Mucosa of stomach (tissue), 1 donor: Measurements from ENCODE around the gene RNF149.
"Not testable (repeated sequence)": the region's sequence is repeated elsewhere in the genome, so short reads cannot be mapped to it uniquely, and the experiment has no call there.

Source experiments
- H3K27me3 ChIP-seq: one replicate; pipeline ENCODE4 v1.7.0; 2013; ENCODE audit warnings: mild to moderate bottlenecking, low read length; ENCODE audit not compliant: control insufficient read depth, insufficient read depth
- H3K36me3 ChIP-seq: one replicate; pipeline ENCODE4 v1.7.0; 2013; ENCODE audit warnings: low read length; ENCODE audit not compliant: control insufficient read depth, insufficient read depth
- H3K4me1 ChIP-seq: one replicate; pipeline ENCODE4 v1.7.0; 2013; ENCODE audit warnings: mild to moderate bottlenecking, low read length; ENCODE audit not compliant: control insufficient read depth, insufficient read depth
- H3K4me3 ChIP-seq: one replicate; pipeline ENCODE4 v1.7.0; 2013; ENCODE audit warnings: low read length
- H3K9ac ChIP-seq: one replicate; pipeline ENCODE4 v1.7.0; 2013; ENCODE audit warnings: mild to moderate bottlenecking, low read length, moderate library complexity
- H3K9me3 ChIP-seq: one replicate; pipeline ENCODE4 v1.7.0; 2013; ENCODE audit warnings: mild to moderate bottlenecking, low read length, moderate library complexity; ENCODE audit not compliant: control insufficient read depth
- donor health status: Pancreatic carcinoma.

Gene RNF149

DNA sequence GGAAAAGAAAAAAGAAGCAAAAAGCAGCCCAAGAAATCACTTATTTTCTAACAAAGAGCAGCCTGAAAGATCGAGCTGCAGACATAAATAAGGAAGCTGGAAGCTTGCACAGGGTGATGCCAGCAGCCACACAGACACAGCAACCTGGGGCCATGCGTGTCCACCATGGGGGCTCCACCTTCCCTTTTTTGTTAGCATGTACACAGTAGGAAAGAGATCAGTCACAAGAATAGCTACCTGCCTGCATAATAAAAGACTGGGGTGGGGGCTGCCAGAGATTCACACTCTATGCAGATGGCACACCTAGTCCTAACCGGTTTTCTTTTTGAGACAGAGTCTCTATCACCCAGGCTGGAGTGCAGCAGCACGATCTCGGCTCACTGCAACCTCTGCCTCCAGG is 58.7 kb downstream of the RNF149 start:
- H3K4me1 ChIP-seq = peaks cover 27% of the 10 kb centered on the region
- no peaks in the 10 kb centered on the region for H3K27me3 ChIP-seq
- no peaks in the 10 kb centered on the region for H3K9me3 ChIP-seq
- H3K4me3 ChIP-seq = no peak overlapping the region
- no peak overlapping the region for H3K9ac ChIP-seq
- H3K36me3 ChIP-seq = no peaks in the 10 kb centered on the region

DNA sequence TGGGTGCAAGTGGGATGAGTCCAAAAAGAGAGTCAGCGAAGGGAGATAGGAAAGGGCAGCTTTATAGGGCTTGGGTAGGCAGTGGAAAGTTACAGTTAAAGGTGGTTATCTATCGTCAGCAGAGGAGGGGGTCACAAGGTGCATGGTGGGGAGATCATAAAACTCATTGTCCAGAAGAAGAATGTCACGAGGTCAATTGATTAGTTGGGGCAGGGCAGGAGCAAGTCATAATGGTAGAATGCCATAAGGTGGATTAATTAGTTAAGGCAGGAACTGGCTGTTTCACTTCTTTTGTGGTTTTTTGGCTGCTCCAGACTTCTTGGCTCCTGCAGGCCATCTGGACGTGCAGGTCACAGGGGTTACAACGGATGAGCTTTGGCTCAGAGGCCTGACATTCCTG is 59.7 kb downstream of the RNF149 start:
- not testable (repeated sequence) for H3K36me3 ChIP-seq, H3K9ac ChIP-seq, H3K4me3 ChIP-seq, H3K9me3 ChIP-seq, H3K27me3 ChIP-seq
- H3K4me1 ChIP-seq = peaks cover 17% of the 10 kb centered on the region

DNA sequence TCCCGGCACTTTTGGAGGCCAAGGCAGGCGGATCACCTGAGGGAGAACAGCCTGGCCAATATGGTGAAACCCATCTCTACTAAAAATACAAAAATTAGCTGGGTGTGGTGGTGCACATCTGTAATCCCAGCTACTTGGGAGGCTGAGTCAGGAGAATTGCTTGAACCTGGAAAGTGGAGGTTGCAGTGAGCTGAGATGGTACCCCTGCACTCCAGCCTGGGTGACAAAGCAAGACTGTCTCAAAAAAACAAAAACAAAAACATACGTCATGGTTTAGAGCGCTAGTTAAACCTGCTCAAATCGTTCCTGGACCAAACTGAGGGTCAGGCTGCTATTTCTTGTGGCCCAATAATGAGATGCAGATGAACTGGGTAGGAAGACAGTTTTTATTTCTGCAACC is 63.0 kb downstream of the RNF149 start:
- H3K4me1 ChIP-seq = peaks cover 21% of the 10 kb centered on the region
- not testable (repeated sequence) for H3K9ac ChIP-seq, H3K9me3 ChIP-seq, H3K36me3 ChIP-seq, H3K4me3 ChIP-seq, H3K27me3 ChIP-seq

DNA sequence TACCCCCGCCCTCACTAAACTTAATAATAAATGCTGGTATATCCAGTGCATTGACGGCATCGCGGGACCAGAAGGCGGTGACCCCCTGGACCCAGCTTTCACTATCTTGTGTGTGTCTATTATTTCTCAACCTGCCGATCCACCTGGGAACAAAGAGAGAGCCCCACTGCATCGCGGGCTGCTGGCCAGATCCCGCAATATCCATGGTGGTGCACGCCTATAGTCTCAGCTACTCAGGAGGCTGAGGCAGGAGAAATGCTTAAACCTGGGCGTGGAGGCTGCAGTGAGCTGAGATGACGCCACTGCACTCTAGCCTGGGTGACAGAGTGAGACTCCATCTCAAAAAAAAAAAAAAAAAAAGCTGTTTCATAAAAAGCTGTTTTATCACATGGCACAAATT is 63.6 kb downstream of the RNF149 start:
- not testable (repeated sequence) for H3K9ac ChIP-seq, H3K4me3 ChIP-seq, H3K9me3 ChIP-seq, H3K27me3 ChIP-seq, H3K36me3 ChIP-seq
- H3K4me1 ChIP-seq = peaks cover 21% of the 10 kb centered on the region

DNA sequence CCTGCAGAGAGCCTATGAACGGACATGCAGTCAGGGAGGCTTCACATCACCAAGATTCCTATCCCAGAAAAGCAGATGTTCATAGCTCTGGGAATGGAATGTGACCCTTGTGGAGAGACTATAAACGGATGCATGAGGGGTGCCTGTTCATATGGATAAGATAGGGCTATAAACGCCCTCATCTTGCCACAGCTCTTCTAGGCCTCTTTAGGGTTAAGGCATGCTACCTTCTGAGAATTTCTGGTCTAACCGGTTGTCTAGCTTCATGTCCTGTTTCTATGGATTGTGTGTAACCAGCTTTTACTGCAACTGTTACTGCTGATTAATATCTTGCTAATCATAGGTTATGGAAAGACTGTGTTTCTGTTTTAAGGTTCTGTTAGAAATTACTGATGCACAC is 64.1 kb downstream of the RNF149 start:
- H3K4me3 ChIP-seq, H3K36me3 ChIP-seq, H3K9ac ChIP-seq, H3K9me3 ChIP-seq, H3K27me3 ChIP-seq: not testable (repeated sequence)
- H3K4me1 ChIP-seq = peaks cover 21% of the 10 kb centered on the region

DNA sequence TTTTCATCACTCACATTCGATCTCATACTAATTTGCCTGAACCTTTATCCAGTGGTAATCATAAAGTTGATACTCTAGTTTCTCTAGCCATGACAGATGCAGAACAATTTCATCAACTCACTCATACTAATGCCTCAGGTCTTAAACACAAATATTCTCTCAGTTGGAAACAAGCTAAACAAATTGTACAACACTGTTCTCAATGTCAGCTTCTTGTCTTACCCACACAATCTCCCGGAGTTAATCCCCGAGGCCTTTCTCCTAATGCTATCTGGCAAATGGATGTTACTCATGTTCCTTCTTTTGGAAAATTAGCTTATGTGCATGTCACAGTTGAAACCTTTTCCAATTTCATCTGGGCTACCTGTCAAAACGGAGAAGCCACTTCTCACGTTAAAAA is 67.3 kb downstream of the RNF149 start:
- no peak overlapping the region for H3K4me3 ChIP-seq
- no peak overlapping the region for H3K9ac ChIP-seq
- no peaks in the 10 kb centered on the region for H3K27me3 ChIP-seq
- no peaks in the 10 kb centered on the region for H3K36me3 ChIP-seq
- H3K4me1 ChIP-seq = peaks cover 28% of the 10 kb centered on the region
- H3K9me3 ChIP-seq = no peaks in the 10 kb centered on the region

DNA sequence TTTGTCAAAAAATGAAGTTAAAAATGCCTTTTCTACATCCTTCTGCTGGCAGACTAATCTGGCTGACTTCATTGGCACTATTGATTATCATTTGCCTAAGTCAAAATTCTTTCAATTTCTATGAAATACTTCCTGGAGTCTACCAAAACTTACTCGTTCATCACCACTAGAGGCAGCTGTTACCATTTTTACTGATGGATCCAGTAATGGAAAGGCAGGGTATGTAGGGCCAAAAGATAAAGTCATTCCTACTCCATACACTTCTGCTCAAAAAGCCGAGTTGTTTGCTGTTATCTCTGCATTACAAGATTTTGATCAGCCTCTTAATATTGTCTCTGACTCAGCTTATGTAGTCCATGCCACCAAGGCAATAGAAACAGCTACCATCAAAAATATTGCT is 67.8 kb downstream of the RNF149 start:
- Histone ChIP-seq H3K9ac (peak overlapping the region; percentile 70), H3K4me1 (peaks cover 24% of the 10 kb centered on the region)
- not testable (repeated sequence) for H3K27me3 ChIP-seq, H3K4me3 ChIP-seq, H3K36me3 ChIP-seq, H3K9me3 ChIP-seq

DNA sequence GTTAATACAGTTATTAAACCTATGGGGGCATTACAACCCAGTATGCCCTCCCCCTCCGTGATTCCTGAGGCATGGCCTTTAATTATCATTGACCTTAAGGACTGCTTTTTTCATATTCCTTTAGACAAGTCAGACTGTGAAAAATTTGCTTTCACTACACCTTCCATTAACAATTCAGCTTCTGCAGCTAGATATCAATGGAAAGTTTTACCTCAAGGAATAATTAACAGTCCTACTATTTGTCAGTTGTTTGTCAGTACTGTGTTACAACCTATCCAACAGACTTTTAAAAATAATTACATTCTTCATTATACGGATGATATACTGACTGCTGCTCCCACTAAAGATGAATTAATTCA is 68.8 kb downstream of the RNF149 start:
- H3K9ac ChIP-seq = peak overlapping the region; percentile 70
- peaks cover 17% of the 10 kb centered on the region for H3K4me1 ChIP-seq
- H3K4me3 ChIP-seq = peak overlapping the region; percentile 28
- not testable (repeated sequence) for H3K27me3 ChIP-seq, H3K36me3 ChIP-seq, H3K9me3 ChIP-seq

DNA sequence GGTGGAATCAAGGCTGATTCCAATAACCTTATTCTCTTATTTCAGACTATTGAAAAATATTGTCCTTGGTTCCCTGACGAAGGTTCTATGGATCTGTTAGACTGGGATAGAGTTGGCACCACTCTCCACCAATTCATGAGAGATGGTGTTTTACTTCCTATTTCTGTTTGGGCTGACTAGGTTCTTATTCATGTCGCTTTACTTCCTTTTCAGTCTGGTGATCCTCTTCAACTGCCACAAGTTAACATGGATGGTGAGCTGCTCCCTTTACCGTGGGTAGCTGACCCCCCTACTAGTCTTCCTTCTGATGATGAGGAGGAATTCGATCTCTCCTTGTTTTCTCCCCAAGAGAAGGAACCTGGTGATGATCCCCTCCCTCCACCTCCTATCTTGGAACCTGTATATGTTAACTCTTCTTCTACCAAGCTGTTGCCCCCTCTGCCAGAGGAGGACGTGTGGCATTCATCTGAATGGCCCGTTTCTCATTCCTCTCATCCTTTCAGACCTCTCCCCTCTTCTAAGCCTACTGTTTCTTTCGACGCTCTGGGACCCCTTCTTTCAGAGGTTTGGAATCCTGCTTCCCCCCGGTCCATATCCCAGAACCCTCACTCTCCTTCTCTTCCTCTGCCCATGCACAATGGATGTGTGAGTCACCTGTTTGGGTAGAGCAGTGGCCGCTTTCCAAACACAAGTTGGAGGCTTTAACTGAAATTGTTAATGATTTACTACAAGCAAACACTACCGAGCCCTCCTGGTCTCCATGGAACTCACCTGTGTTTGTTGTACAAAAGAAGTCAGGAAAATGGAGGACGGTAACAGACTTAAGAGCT is 69.4 kb downstream of the RNF149 start:
- H3K9ac ChIP-seq = peak overlapping the region; percentile 70
- peak overlapping the region; percentile 28 for H3K4me3 ChIP-seq
- no peaks in the 10 kb centered on the region for H3K36me3 ChIP-seq
- H3K9me3 ChIP-seq = no peaks in the 10 kb centered on the region
- H3K4me1 ChIP-seq = peaks cover 22% of the 10 kb centered on the region
- H3K27me3 ChIP-seq = no peaks in the 10 kb centered on the region

DNA sequence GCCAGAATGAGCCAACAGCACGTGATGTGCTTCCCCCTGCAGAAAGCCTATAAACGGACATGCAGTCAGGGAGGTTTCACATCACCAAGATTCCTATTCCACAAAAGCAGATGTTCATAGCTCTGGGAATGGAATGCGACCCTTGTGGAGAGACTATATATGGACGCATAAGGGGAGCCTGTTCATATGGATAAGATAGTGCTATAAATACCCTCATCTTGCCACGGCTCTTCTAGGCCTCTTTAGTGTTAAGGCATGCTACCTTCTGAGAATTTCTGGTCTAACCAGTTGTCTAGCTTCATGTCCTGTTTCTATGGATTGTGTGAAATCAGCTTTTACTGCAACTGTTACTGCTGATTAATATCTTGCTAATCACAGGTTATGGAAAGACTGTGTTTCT is 70.6 kb downstream of the RNF149 start:
- H3K27me3 ChIP-seq, H3K4me3 ChIP-seq, H3K9me3 ChIP-seq, H3K36me3 ChIP-seq, H3K9ac ChIP-seq: not testable (repeated sequence)
- H3K4me1 ChIP-seq = peaks cover 31% of the 10 kb centered on the region

DNA sequence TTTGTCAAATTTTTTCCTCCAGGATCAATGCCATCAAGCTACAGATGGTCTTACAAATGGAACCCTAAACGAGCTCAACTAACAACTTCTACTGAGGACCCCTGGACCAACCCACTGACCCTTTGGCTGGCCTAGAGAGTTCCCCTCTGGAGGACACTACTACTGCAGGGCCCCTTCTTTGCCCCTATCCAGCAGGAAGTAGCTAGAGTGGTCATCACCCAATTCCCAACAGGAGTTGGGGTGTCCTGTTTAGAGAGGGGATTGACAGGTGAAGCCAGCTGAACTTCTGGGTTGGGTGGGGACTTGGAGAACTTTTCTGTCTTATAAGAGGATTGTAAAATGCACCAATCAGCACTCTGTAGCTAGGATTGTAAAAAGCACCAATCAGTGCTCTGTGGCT is 72.5 kb downstream of the RNF149 start:
- not testable (repeated sequence) for H3K4me3 ChIP-seq, H3K27me3 ChIP-seq, H3K36me3 ChIP-seq, H3K9me3 ChIP-seq, H3K9ac ChIP-seq
- peaks cover 27% of the 10 kb centered on the region for H3K4me1 ChIP-seq

DNA sequence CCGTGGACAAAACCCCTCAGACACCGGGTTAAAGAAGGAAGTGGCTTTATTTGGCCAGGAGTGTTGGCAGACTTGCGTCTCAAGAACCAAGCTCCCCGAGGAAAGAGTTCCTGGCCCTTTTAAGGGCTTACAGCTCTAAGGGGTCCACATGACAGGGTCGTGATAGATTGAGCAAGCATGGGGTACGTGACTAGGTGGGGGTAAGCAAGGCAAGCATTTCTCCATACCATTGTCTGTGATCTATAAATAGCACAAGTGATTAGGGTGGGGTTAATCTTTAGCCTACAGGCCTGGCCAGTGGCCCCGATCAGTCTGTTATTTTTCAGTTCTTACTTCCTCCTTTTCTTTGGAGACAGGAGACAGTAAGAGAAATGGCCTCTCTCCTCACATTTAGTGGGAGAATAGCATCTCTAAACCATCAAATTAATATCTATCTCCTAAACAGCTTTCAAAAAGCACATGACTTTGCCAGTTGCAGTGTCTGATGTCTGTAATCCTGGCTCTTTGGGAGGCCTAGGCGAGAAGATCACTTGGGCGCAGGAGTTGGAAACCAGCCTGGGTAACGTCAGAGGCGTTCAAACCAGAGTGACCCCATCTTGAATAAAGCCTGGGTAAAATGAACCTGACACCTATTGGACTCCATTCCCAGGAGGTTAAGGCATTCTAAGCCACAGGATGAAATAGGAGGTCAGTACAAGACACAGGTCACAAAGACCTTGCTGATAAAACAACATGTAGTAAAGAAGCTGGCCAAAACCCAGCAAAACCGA is 74.1 kb downstream of the RNF149 start:
- Histone ChIP-seq H3K4me3 (no peak overlapping the region), H3K4me1 (peaks cover 25% of the 10 kb centered on the region)

More for the DNA sequence above, 74.1 kb downstream of the RNF149 start:
- Histone ChIP-seq H3K9ac (peak overlapping the region; percentile 30), H3K27me3 (no peaks in the 10 kb centered on the region), H3K36me3 (no peaks in the 10 kb centered on the region), H3K9me3 (peaks cover 6% of the 10 kb centered on the region)
